A673 (cell line): ENCODE results near the gene RIC8B. TPM values are rescaled to one million over a fixed set of nuclear protein-coding genes. Genes with fewer than 3 reads are reported as not detected.

Source experiments
- BruUV-seq: library from RNA; stranded (reverse); fragments of 400-500 nt; replicated peaks from 2 replicates; lab custom pipeline; 2021; lab: Mats Ljungman, UMichigan
- CTCF ChIA-PET: fragments of 300-600 bp; sonication (Branson Sonifier 250); formaldehyde crosslinking; loops from one replicate; lab custom pipeline; 2022; ENCODE audit warnings: antibody characterized with exemption; lab: Charles Lee
- POLR2A ChIA-PET: fragments of 300-600 bp; sonication (Branson Sonifier 250); formaldehyde crosslinking; loops from one replicate; lab custom pipeline; 2022; ENCODE audit warnings: antibody characterized with exemption; ENCODE audit not compliant: low non-redundant PET; lab: Charles Lee
- DNase-seq: peaks from one replicate; pipeline ENCODE4 v3.0.0-alpha.2; 2015; ENCODE audit warnings: low spot score
- H3K27ac ChIP-seq: fragments of 200-600 bp; sonication (generic); 2 replicates; pipeline ENCODE4 v1.5.1; 2016; ENCODE audit warnings: mixed run types, low read depth, mild to moderate bottlenecking, mixed read lengths, antibody characterized with exemption, low read length; ENCODE audit not compliant: poor library complexity, severe bottlenecking
- H3K27me3 ChIP-seq: fragments of 200-600 bp; sonication (generic); replicated peaks from 2 replicates; pipeline ENCODE4 v1.6.1; 2017; ENCODE audit warnings: mixed run types, low read depth, mild to moderate bottlenecking, mixed read lengths, antibody characterized with exemption, low read length; ENCODE audit not compliant: insufficient read depth, poor library complexity
- H3K36me3 ChIP-seq: fragments of 200-600 bp; sonication (generic); 2 replicates; pipeline ENCODE4 v1.6.1; 2016; ENCODE audit warnings: mixed run types, mild to moderate bottlenecking, mixed read lengths, antibody characterized with exemption, low read length; ENCODE audit not compliant: insufficient read depth, poor library complexity, severe bottlenecking
- H3K4me1 ChIP-seq: fragments of 200-600 bp; sonication (generic); 2 replicates; pipeline ENCODE4 v1.6.1; 2017; ENCODE audit warnings: mixed run types, mild to moderate bottlenecking, mixed read lengths, antibody characterized with exemption, low read length; ENCODE audit not compliant: insufficient read depth, poor library complexity, severe bottlenecking
- H3K4me3 ChIP-seq: fragments of 200-600 bp; sonication (generic); 2 replicates; pipeline ENCODE4 v1.5.1; 2016; ENCODE audit warnings: low read depth, mixed run types, mild to moderate bottlenecking, mixed read lengths, low read length; ENCODE audit not compliant: poor library complexity, severe bottlenecking
- H3K9me3 ChIP-seq: fragments of 200-600 bp; sonication (generic); 2 replicates; pipeline ENCODE4 v1.6.1; 2016; ENCODE audit warnings: mixed run types, low read depth, mild to moderate bottlenecking, mixed read lengths, antibody characterized with exemption, low read length; ENCODE audit not compliant: poor library complexity, severe bottlenecking
- CTCF ChIP-seq: fragments of 300-800, 200-600 bp; sonication (generic); conservative IDR thresholded peaks from 2 replicates; pipeline ENCODE4 v1.5.1; 2017; ENCODE audit warnings: low read depth, mild to moderate bottlenecking, antibody characterized with exemption, low read length, moderate library complexity, mixed read lengths
- EZH2 ChIP-seq: fragments of 200-600 bp; sonication (generic); IDR thresholded peaks from 2 replicates; pipeline ENCODE4 v1.6.1; 2017; ENCODE audit warnings: borderline replicate concordance, low read depth, mild to moderate bottlenecking, mixed read lengths, antibody characterized with exemption, low read length; ENCODE audit not compliant: poor library complexity, severe bottlenecking
- intact Hi-C: fragments of 100-400 bp; cut with micrococcal nuclease; formaldehyde crosslinking; loops from one replicate; pipeline ENCODE4 v1.10.0; 2022; ENCODE audit not compliant: unreplicated experiment
- total RNA-seq: library from RNA; stranded (reverse); gene quantifications from 2 replicates; pipeline ENCODE4 v1.2.3, GENCODE V29; 2021

RIC8B gene
- total RNA-seq, 1 experiment from 2014 or later, result 21.3 TPM

DNA sequence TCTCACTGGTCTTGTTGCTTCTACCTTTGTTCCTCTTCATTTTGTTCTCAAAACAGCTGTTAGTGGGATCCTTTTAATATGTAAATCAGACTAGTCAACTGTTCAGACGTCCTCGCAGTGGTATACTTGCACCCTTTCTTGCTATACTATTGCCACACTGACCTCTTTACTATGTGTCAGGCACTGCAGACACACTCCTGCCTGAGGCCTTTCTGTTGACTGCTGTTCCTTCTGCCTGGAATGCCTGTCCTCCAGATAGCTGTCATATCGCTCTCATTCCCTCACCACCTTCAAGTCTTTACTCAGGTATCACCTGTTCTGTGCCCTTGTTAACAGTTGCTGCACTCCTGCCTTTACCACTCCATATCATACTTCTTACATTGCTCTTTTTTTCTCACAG, 91.2 kb downstream of the RIC8B start:
- Histone ChIP-seq H3K27ac (no peak overlapping the region), H3K4me1 (peaks cover 4% of the 10 kb centered on the region), H3K36me3 (no peaks in the 10 kb centered on the region), H3K4me3 (no peak overlapping the region), H3K9me3 (no peaks in the 10 kb centered on the region), H3K27me3 (no peaks in the 10 kb centered on the region)
- POLR2A ChIA-PET, result no interaction called here
- TF ChIP-seq EZH2 (no peak), CTCF (no peak)
- no peak for DNase-seq
- CTCF ChIA-PET, result no interaction called here
- intact Hi-C loops, result no loop called here
- BruUV-seq, result no TSS peak

DNA sequence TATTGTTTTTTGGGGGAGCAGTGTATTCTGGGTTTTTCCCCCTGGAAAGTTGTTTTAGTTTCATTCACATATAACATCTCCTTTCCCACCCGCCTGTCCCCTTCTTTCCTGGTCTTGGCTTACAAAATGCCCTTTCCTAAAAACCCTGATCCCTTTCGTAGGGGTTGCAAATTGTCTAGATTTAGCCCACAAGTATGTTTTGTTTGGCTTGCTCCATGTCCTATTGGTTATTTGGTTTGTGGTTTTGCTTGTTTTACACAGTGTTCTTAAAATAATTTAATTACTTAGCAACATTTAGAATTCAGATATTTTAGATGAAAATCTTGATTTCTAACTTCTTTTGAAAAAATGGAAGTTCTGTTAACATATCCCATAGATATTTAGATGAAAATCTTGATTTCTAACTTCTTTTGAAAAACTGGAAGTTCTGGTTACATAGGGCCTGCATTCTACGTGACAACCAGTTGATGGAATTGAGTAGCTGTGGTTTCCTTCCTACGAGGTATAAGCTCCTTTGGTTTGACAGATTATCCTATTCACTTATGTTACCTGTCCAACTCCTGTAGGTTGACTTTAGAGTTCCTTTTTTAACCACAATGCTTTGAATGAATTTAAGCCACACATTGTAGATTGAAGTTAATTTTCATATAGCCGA, 92.1 kb downstream of the RIC8B start:
- no TSS peak for BruUV-seq
- no peaks in the 10 kb centered on the region for H3K27me3 ChIP-seq
- intact Hi-C loops, result no loop called here
- CTCF ChIA-PET, result no interaction called here
- no peak overlapping the region for H3K27ac ChIP-seq
- no peaks in the 10 kb centered on the region for H3K36me3 ChIP-seq
- no peak overlapping the region for H3K4me3 ChIP-seq
- POLR2A ChIA-PET, result no interaction called here
- H3K4me1 ChIP-seq, result peaks cover 4% of the 10 kb centered on the region
- H3K9me3 ChIP-seq, result no peaks in the 10 kb centered on the region
- no peak for DNase-seq
- TF ChIP-seq EZH2 (no peak), CTCF (no peak)

DNA sequence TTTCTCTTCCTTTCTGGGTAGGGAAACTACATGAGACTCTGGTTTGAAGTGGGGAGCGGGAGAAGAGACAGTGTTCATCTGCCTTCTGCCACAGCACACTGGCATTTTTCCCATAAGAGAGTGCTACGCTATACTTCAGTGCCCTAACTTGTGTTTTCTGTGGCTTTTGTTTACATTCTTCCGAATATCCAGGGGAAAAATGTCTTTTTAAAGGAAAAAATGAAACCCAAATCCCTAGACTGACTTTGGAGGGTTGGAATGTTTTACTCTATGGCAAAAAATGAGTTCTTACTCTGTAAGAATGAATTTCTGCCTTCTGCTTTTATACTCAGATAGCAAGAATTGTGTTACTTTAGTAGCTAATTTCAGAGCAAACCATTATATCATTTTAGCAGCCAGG, 93.2 kb downstream of the RIC8B start:
- CTCF ChIA-PET, result no interaction called here
- Histone ChIP-seq H3K4me3 (no peak overlapping the region), H3K27me3 (no peaks in the 10 kb centered on the region), H3K4me1 (peaks cover 4% of the 10 kb centered on the region), H3K36me3 (no peaks in the 10 kb centered on the region), H3K9me3 (no peaks in the 10 kb centered on the region), H3K27ac (no peak overlapping the region)
- intact Hi-C loops, result no loop called here
- no TSS peak for BruUV-seq
- POLR2A ChIA-PET, result no interaction called here
- TF ChIP-seq EZH2 (no peak), CTCF (no peak)
- DNase-seq, result no peak
